ENCODE measurements around the gene GOLPH3.
"Not testable (repeated sequence)": the region's sequence is repeated elsewhere in the genome, so short reads cannot be mapped to it uniquely, and the experiment has no call there.

Gene GOLPH3

GRCh38 chr5:32135086-32135485, 39.0 kb downstream of the GOLPH3 start:
- DNase-seq (ENCODE audit: low read depth), result no peak

- no peak for DNase-seq (ENCODE audit: low read depth)
Observed at GRCh38 chr5:32132757-32133156, 41.4 kb downstream of the GOLPH3 start.

- DNase-seq (ENCODE audit: low read depth), result no peak
Observed at GRCh38 chr5:32131604-32132003, 42.5 kb downstream of the GOLPH3 start.

GRCh38 chr5:32130865-32131264, 43.3 kb downstream of the GOLPH3 start:
- no peak for DNase-seq (ENCODE audit: low read depth)

GRCh38 chr5:32129074-32129598, 45.0 kb downstream of the GOLPH3 start:
- DNase-seq (ENCODE audit: low read depth), result no peak

- no peak for DNase-seq (ENCODE audit: low read depth)
Observed at GRCh38 chr5:32127711-32128110, 46.4 kb downstream of the GOLPH3 start.

- no peak for DNase-seq (ENCODE audit: low read depth)
Observed at GRCh38 chr5:32126691-32127090, 47.4 kb downstream of the GOLPH3 start.

- no peak for DNase-seq (ENCODE audit: low read depth)
Observed at GRCh38 chr5:32123889-32124676, 50.0 kb downstream of the GOLPH3 start.

- no peak for DNase-seq (ENCODE audit: low read depth)
Observed at GRCh38 chr5:32123058-32123805, 50.9 kb downstream of the GOLPH3 start.

- not testable (repeated sequence) for DNase-seq (ENCODE audit: low read depth)
Observed at GRCh38 chr5:32118922-32119321, 55.2 kb downstream of the GOLPH3 start.

GRCh38 chr5:32116574-32117313, 57.4 kb downstream of the GOLPH3 start:
- DNase-seq (ENCODE audit: low read depth), result no peak

GRCh38 chr5:32115985-32116384, 58.1 kb downstream of the GOLPH3 start:
- no peak for DNase-seq (ENCODE audit: low read depth)

GRCh38 chr5:32110111-32110696, 63.9 kb downstream of the GOLPH3 start:
- DNase-seq (ENCODE audit: low read depth), result no peak

- no peak for DNase-seq (ENCODE audit: low read depth)
Observed at GRCh38 chr5:32109236-32109635, 64.9 kb downstream of the GOLPH3 start.

- no peak for DNase-seq (ENCODE audit: low read depth)
Observed at GRCh38 chr5:32108167-32108566, 66.0 kb downstream of the GOLPH3 start.

- no peak for DNase-seq (ENCODE audit: low read depth)
Observed at GRCh38 chr5:32107291-32107690, 66.8 kb downstream of the GOLPH3 start.

GRCh38 chr5:32103521-32103920, 70.6 kb downstream of the GOLPH3 start:
- no peak for DNase-seq (ENCODE audit: low read depth)

GRCh38 chr5:32102254-32102986, 71.7 kb downstream of the GOLPH3 start:
- DNase-seq (ENCODE audit: low read depth), result no peak

- DNase-seq (ENCODE audit: low read depth), result no peak
Observed at GRCh38 chr5:32100691-32101302, 73.3 kb downstream of the GOLPH3 start.

GRCh38 chr5:32100230-32100629, 73.9 kb downstream of the GOLPH3 start:
- DNase-seq (ENCODE audit: low read depth), result no peak

GRCh38 chr5:32099486-32100035, 74.6 kb downstream of the GOLPH3 start:
- DNase-seq (ENCODE audit: low read depth), result no peak
